Karpas-422 (cell line): Measurements from ENCODE around the gene MYLK2. TPM values are rescaled to one million over a fixed set of nuclear protein-coding genes. Genes with fewer than 3 reads are reported as not detected.

Experiments
- DNase-seq: peaks from one replicate; pipeline ENCODE4 v3.0.0-alpha.2; 2015
- H2AFZ ChIP-seq: fragments of 200-600 bp; sonication (generic); 2 replicates; pipeline ENCODE4 v1.6.1; 2014; ENCODE audit warnings: antibody characterized with exemption, low read length, mixed read lengths
- H3K27ac ChIP-seq: fragments of 200-600 bp; sonication (generic); 2 replicates; pipeline ENCODE4 v1.5.1; 2014; ENCODE audit warnings: mild to moderate bottlenecking, low read length, moderate library complexity
- H3K27me3 ChIP-seq: fragments of 200-600 bp; sonication (generic); 2 replicates; pipeline ENCODE4 v1.6.1; 2014; ENCODE audit warnings: low read length, mixed read lengths
- H3K36me3 ChIP-seq: fragments of 200-600 bp; sonication (generic); 2 replicates; pipeline ENCODE4 v1.6.1; 2014; ENCODE audit warnings: low read length, mixed read lengths; ENCODE audit not compliant: insufficient read depth
- H3K4me1 ChIP-seq: fragments of 200-600 bp; sonication (generic); 2 replicates; pipeline ENCODE4 v1.6.1; 2014; ENCODE audit warnings: mild to moderate bottlenecking, low read length, mixed read lengths
- H3K4me2 ChIP-seq: fragments of 200-600 bp; sonication (generic); 2 replicates; pipeline ENCODE4 v1.6.1; 2014; ENCODE audit warnings: low read length, low read depth, mild to moderate bottlenecking; ENCODE audit not compliant: poor library complexity, severe bottlenecking
- H3K4me3 ChIP-seq: fragments of 200-600 bp; sonication (generic); 2 replicates; pipeline ENCODE4 v1.5.1; 2014; ENCODE audit warnings: mild to moderate bottlenecking, antibody characterized with exemption, low read length, mixed read lengths
- H3K79me2 ChIP-seq: fragments of 200-600 bp; sonication (generic); 2 replicates; pipeline ENCODE4 v1.6.1; 2014; ENCODE audit warnings: mild to moderate bottlenecking, low read length, mixed read lengths
- H3K9ac ChIP-seq: fragments of 200-600 bp; sonication (generic); 2 replicates; pipeline ENCODE4 v1.6.0; 2014; ENCODE audit warnings: low read length
- H3K9me2 ChIP-seq: fragments of 200-600 bp; sonication (generic), shearing (Covaris generic); replicated peaks from 2 replicates; pipeline ENCODE4 v1.6.0; 2014; ENCODE audit warnings: mild to moderate bottlenecking, low read length, moderate library complexity; ENCODE audit not compliant: insufficient read depth
- H3K9me3 ChIP-seq: fragments of 300-700, 200-600 bp; sonication (generic); 2 replicates; pipeline ENCODE4 v1.6.1; 2014; ENCODE audit warnings: low read length, mixed read lengths
- H4K20me1 ChIP-seq: fragments of 200-600 bp; sonication (generic); 2 replicates; pipeline ENCODE4 v1.6.1; 2014; ENCODE audit warnings: mild to moderate bottlenecking, antibody characterized with exemption, low read length, low read depth; ENCODE audit not compliant: insufficient read depth
- total RNA-seq: library from RNA; depleted of rRNA; stranded (reverse); fragments of >200 nt; shearing (Covaris generic); gene quantifications from 2 replicates; pipeline ENCODE4 v1.2.3, GENCODE V29; 2014; ENCODE audit warnings: low replicate concordance

The MYLK2 gene
- total RNA-seq, 1 experiment from 2014 or later: 0.22 TPM

DNA sequence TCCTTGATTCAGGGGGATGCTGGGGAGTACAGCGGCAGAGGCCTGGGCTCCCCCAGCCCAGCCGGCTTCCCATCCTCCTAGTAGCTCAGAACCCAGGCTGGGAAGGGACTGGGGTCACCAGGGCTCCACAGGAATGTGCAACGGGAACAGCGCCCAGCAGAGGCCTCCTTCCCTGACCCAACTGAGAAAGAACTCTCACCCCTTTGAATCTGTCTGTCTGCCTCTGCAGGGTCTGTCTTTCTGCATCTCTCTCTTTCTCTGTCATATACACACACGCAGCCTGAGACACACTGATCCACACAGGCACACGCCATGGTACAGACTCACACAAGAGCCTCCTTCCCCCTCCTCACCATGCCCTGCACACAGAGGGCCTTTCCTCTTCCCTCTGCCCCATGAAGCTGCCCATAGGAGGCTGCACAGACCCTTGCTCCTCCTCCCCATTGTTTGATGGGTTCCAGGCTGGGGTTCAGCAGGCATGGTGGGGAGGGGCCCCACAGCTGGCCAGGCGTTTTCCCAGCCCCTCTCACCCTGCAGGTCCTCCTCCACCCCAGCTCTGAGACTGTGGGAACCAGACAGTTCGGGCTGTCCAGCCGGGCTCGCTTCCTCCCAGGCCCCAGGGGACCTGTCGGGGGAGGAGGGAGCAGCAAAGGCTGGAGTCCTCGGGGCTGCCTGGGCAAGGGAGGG, 23.5 kb downstream of the MYLK2 start:
- no peak overlapping the region for H3K4me2 ChIP-seq
- H3K36me3 ChIP-seq: no peaks in the 10 kb centered on the region
- H3K9me2 ChIP-seq: no peaks in the 10 kb centered on the region
- no peak overlapping the region for H2AFZ ChIP-seq
- no peaks in the 10 kb centered on the region for H4K20me1 ChIP-seq
- H3K27ac ChIP-seq: no peak overlapping the region
- H3K79me2 ChIP-seq: no peaks in the 10 kb centered on the region
- no peak overlapping the region for H3K9ac ChIP-seq
- H3K9me3 ChIP-seq: no peaks in the 10 kb centered on the region
- no peak for DNase-seq
- no peaks in the 10 kb centered on the region for H3K4me1 ChIP-seq
- no peaks in the 10 kb centered on the region for H3K27me3 ChIP-seq
- H3K4me3 ChIP-seq: no peak overlapping the region

DNA sequence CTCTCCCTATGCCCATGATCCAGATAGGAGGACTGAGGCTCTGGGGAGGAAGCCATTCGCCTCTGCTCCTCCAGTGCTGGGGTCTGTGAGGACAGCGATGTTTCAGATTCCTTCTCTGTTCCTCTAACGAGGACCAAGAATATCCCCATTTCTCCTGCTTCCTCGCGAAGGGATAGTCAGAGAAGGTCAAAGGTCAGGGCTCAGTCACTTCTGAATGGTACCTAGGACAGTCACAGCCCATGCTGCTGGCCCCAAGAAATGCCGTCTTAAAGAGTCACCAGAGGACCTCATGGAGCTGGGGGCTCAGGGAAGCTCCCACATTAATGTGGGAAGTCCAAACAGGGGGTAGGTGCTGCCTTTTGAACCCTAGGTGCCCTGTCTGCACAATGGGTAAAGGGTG, 24.1 kb downstream of the MYLK2 start:
- Histone ChIP-seq H3K9me2 (no peaks in the 10 kb centered on the region), H3K27ac (no peak overlapping the region), H3K9ac (no peak overlapping the region), H4K20me1 (no peaks in the 10 kb centered on the region), H2AFZ (no peak overlapping the region), H3K79me2 (no peaks in the 10 kb centered on the region), H3K36me3 (no peaks in the 10 kb centered on the region), H3K4me1 (no peaks in the 10 kb centered on the region), H3K27me3 (no peaks in the 10 kb centered on the region), H3K4me3 (no peak overlapping the region), H3K9me3 (no peaks in the 10 kb centered on the region), H3K4me2 (no peak overlapping the region)
- DNase-seq: no peak

DNA sequence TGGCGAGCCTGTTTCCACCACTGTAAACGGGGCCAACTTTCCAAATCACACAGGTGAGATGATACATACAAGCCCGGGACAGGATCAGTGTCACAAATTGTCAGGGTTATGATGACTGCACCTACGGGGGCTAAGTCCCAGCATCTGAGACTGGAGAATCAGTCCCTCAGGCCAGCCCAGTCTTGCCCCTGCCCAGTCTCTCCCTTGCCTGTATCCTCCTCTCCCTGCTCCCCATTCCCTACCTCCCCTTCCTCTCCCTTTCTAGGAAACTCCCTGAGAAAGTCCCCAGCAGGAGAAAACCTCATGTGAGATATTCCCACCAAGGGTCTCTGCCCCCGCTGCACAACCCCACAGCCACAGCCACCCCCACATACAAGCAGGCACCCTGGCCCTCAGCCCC, 24.7 kb downstream of the MYLK2 start:
- Histone ChIP-seq H3K27ac (no peak overlapping the region), H4K20me1 (no peaks in the 10 kb centered on the region), H3K9ac (no peak overlapping the region), H3K36me3 (no peaks in the 10 kb centered on the region), H3K4me2 (no peak overlapping the region), H3K9me2 (no peaks in the 10 kb centered on the region), H3K9me3 (no peaks in the 10 kb centered on the region), H2AFZ (no peak overlapping the region), H3K4me3 (no peak overlapping the region), H3K79me2 (no peaks in the 10 kb centered on the region), H3K27me3 (no peaks in the 10 kb centered on the region), H3K4me1 (no peaks in the 10 kb centered on the region)
- no peak for DNase-seq

DNA sequence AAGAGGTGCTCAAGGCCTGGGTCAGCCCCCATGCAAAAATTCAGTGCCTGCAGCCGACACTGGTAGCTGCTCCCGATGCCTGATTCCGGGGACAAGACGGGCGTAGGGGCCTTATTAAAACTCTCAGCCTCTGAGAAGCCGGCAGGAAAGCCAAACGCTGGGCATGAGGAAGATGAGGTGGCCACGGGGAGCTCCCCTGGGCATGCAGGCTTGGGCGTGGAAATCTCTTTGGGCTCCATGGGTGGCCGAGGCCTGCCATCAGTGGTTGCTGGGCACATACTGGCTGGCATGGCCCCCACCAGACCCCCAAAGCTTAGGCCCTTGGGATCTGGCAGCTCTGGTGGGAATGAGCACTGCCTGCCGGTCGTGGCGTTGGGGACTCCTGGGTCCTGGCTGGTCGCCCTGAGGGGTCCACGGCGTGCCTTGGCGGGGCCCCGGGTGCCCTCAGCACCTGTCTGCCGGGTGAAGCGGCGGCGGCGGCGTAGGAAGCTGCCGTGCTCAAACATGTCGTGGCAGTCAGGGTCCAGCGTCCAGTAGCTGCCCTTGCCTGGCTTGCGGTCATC, 25.7 kb downstream of the MYLK2 start:
- no peaks in the 10 kb centered on the region for H3K36me3 ChIP-seq
- no peaks in the 10 kb centered on the region for H3K9me3 ChIP-seq
- DNase-seq: no peak
- no peak overlapping the region for H2AFZ ChIP-seq
- H3K4me3 ChIP-seq: no peak overlapping the region
- no peaks in the 10 kb centered on the region for H3K79me2 ChIP-seq
- no peak overlapping the region for H3K4me2 ChIP-seq
- H3K27me3 ChIP-seq: no peaks in the 10 kb centered on the region
- no peaks in the 10 kb centered on the region for H3K4me1 ChIP-seq
- no peak overlapping the region for H3K27ac ChIP-seq
- H4K20me1 ChIP-seq: no peaks in the 10 kb centered on the region
- no peaks in the 10 kb centered on the region for H3K9me2 ChIP-seq
- H3K9ac ChIP-seq: no peak overlapping the region

DNA sequence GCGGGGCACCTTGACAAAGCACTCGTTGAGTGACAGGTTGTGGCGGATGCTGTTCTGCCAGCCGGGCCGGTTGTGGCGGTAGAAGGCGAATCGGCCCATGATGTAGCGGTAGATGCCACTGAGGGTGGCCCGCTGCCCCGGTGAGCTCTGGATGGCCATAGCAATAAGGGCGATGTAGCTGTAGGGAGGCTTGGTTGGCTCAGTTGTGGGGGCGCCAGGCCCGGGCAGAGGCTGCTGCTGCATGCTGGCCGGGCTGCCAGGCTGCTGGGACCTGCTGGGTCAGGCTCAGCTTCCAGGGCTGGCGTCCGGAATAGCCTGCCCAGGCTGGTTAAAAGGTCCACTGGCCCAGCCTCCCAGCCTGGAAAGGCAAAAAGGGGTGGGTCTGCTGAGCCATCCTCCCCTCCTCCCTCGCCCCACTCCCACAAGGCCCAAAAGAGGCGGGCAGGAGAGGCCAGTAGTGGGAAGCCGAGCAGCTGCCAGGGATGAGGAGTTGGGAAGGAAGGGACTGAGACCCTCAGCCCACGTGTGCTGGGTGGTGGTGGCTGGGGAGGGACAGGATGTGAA, 26.2 kb downstream of the MYLK2 start, which contains the start of gene FOXS1:
TSS of gene FOXS1 (minus strand) at position 305 of the 564 bp plus-strand sequence. CDS start at position 243, 62 bp downstream.
- H3K4me2 ChIP-seq: no peak within 1 kb of the TSS
- H3K9me3 ChIP-seq: no peaks in the 10 kb centered on the region
- no peak within 1 kb of the TSS for H3K27ac ChIP-seq
- no peaks in the 10 kb centered on the region for H3K9me2 ChIP-seq
- DNase-seq: no peak
- H3K4me1 ChIP-seq: no peaks in the 10 kb centered on the region
- no peak within 1 kb of the TSS for H3K9ac ChIP-seq
- no peaks in the 10 kb centered on the region for H3K27me3 ChIP-seq
- no peaks in the 10 kb centered on the region for H4K20me1 ChIP-seq
- no peak within 1 kb of the TSS for H2AFZ ChIP-seq
- no peaks in the 10 kb centered on the region for H3K79me2 ChIP-seq
- H3K36me3 ChIP-seq: no peaks in the 10 kb centered on the region
- no peak within 1 kb of the TSS for H3K4me3 ChIP-seq

- Histone ChIP-seq H3K27me3 (no peaks in the 10 kb centered on the region), H2AFZ (no peak overlapping the region), H4K20me1 (no peaks in the 10 kb centered on the region), H3K4me1 (no peaks in the 10 kb centered on the region), H3K27ac (no peak overlapping the region), H3K4me3 (no peak overlapping the region), H3K9me2 (no peaks in the 10 kb centered on the region), H3K9me3 (no peaks in the 10 kb centered on the region), H3K79me2 (no peaks in the 10 kb centered on the region), H3K4me2 (no peak overlapping the region), H3K36me3 (no peaks in the 10 kb centered on the region), H3K9ac (no peak overlapping the region)
- no peak for DNase-seq
Measured at GRCh38 chr20:31846793-31847138, 27.6 kb downstream of the MYLK2 start.

GRCh38 chr20:31848088-31848999, 29.2 kb downstream of the MYLK2 start:
- no peaks in the 10 kb centered on the region for H3K36me3 ChIP-seq
- no peak overlapping the region for H3K27ac ChIP-seq
- no peak overlapping the region for H3K4me2 ChIP-seq
- H3K9me2 ChIP-seq: no peaks in the 10 kb centered on the region
- H4K20me1 ChIP-seq: no peaks in the 10 kb centered on the region
- no peak overlapping the region for H2AFZ ChIP-seq
- no peaks in the 10 kb centered on the region for H3K4me1 ChIP-seq
- no peak overlapping the region for H3K9ac ChIP-seq
- no peak overlapping the region for H3K4me3 ChIP-seq
- H3K27me3 ChIP-seq: no peaks in the 10 kb centered on the region
- H3K79me2 ChIP-seq: no peaks in the 10 kb centered on the region
- no peaks in the 10 kb centered on the region for H3K9me3 ChIP-seq
- DNase-seq: no peak

DNA sequence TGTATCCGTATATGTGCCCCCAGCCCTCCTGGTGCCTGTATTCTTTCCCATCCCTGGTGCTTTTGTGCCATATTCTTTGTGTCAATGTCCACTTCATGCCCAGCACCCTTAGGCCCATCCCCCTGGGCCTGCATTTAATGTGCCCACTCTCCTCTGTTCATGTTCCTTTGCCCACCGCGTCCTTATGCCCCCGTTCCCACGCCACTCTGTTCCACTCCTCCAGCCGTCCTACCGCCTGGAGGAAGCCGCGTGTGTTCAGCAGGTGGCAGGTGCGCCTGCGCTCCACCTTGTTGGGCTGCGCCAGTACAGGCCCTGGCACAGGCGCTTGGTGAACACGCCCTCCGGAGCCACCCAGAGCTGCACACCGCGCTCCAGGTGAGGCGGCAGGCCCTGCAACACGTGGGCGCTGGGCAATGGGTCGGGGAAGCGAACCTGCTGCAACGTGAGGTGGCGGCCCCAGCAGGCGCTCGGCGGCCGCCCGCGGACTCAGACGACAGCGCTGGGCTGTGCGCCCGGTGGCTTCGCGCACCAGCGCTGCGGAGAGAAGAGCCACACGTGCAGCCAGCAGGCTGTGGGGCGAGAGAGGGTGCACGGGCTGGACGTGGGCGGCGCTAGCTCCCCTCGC, 30.3 kb downstream of the MYLK2 start:
- no peaks in the 10 kb centered on the region for H3K9me2 ChIP-seq
- H4K20me1 ChIP-seq: no peaks in the 10 kb centered on the region
- no peaks in the 10 kb centered on the region for H3K9me3 ChIP-seq
- H3K27me3 ChIP-seq: no peaks in the 10 kb centered on the region
- H3K27ac ChIP-seq: no peak overlapping the region
- DNase-seq: no peak
- no peaks in the 10 kb centered on the region for H3K36me3 ChIP-seq
- no peak overlapping the region for H3K9ac ChIP-seq
- no peak overlapping the region for H3K4me2 ChIP-seq
- no peaks in the 10 kb centered on the region for H3K4me1 ChIP-seq
- H3K79me2 ChIP-seq: no peaks in the 10 kb centered on the region
- no peak overlapping the region for H2AFZ ChIP-seq
- H3K4me3 ChIP-seq: no peak overlapping the region
